Measurements from ENCODE around the gene SQSTM1. TPM values are rescaled to one million over a fixed set of nuclear protein-coding genes. Genes with fewer than 3 reads are reported as not detected.
"Not testable (repeated sequence)": the region's sequence is repeated elsewhere in the genome, so short reads cannot be mapped to it uniquely, and the experiment has no call there.

The SQSTM1 gene
- total and polyA plus RNA-seq, 4 donors, result 152 to 404 (median 345) TPM

DNA sequence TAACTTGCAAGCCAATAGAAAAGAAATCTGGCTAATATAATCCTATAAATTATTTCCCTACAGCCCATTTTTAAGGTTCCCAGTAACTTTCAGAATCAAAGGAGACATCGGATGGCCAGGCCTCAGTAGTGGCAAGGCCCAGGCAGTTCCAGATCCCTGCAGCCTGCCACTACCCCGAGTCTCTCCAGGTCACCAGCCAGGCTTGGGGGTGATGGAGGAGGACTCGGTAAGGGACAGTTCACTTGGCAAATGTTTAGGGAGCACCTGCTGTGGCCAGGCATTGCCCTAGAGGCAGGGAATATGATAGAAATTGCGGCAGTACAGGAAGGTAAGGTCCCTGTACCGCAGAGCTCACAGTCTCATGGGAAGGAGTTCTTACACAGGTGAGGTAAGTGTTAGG lies 42.1 kb upstream of the SQSTM1 start:
- H3K4me1 ChIP-seq (ENCODE audit: control insufficient read depth in 1 of 2, insufficient read depth in 2 of 2, low read length in 2 of 2), result no peaks in the 10 kb centered on the region
- H3K9me3 ChIP-seq (ENCODE audit: control insufficient read depth, low read length), result no peaks in the 10 kb centered on the region
- H3K36me3 ChIP-seq (ENCODE audit: control insufficient read depth in 1 of 2, insufficient read depth in 2 of 2, low read length in 1 of 2), result peaks cover 0 to 7% of the 10 kb centered on the region in 2 donors
- ATAC-seq (ENCODE audit: low FRiP score) (no peak), DNase-seq (no peak)
- H3K27me3 ChIP-seq (ENCODE audit: control insufficient read depth in 1 of 2, insufficient read depth in 2 of 2, low read length in 1 of 2), result no peaks in the 10 kb centered on the region
- no peak overlapping the region for H3K27ac ChIP-seq (ENCODE audit: low read depth in 1 of 2, low read length in 2 of 2)
- intact Hi-C loops (cut with DNase I), result no loop called here
- H3K4me3 ChIP-seq (ENCODE audit: low read length in 2 of 2), result no peak overlapping the region
- 91 to 96% methylated on average over 5 of the region's 5 CpGs for WGBS, 2 donors

DNA sequence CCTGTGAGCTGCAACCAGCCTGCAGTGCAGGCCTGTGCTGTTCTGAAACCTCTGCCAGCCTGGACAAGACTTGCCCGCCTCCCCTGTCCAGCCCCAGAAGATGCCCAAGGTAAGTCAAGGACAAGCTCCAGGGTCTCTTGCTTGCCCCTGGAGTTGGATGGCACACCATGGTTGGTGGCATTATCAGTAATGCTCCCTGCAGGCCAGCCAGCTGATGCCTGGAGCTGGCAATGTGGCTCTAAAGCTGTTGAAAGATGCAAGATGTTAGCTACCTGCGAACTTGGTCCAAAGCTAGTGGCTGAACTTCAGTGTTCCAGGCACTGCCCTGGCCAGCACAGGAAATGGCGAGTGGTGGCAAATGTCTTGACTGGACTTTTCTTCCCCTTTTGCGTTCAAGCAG lies 40.9 kb upstream of the SQSTM1 start:
- H3K4me3 ChIP-seq (ENCODE audit: low read length in 2 of 2), result no peak overlapping the region
- H3K9me3 ChIP-seq (ENCODE audit: control insufficient read depth, low read length), result no peaks in the 10 kb centered on the region
- no peak for ATAC-seq (ENCODE audit: low FRiP score)
- H3K4me1 ChIP-seq (ENCODE audit: control insufficient read depth in 1 of 2, insufficient read depth in 2 of 2, low read length in 2 of 2), result no peaks in the 10 kb centered on the region
- H3K27ac ChIP-seq (ENCODE audit: low read depth in 1 of 2, low read length in 2 of 2), result no peak overlapping the region
- 92 to 95% methylated on average over 4 of the region's 4 CpGs for WGBS, 2 donors
- H3K36me3 ChIP-seq (ENCODE audit: control insufficient read depth in 1 of 2, insufficient read depth in 2 of 2, low read length in 1 of 2), result peaks cover 0 to 4% of the 10 kb centered on the region in 2 donors
- H3K27me3 ChIP-seq (ENCODE audit: control insufficient read depth in 1 of 2, insufficient read depth in 2 of 2, low read length in 1 of 2), result no peaks in the 10 kb centered on the region
- intact Hi-C loops (cut with DNase I), result no loop called here
- no peak for DNase-seq

DNA sequence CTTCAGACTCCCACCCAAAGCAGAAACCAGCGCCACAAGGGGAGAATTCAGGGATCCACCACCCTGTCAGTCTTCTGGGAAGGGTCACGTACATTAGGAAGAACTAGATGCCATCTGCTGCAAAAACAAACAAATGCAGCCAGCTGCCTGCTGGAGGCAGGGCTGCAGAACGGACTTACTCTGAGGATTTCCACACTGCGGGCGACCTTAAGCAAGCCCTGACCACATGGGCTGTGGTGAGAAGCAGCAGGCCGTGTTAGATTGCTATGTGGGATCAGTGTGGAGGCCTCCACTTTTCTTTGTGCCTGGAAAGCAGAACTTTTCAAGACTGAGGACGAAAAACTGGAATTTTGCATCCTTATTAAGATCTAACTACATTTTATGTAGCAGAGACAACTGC lies 40.3 kb upstream of the SQSTM1 start:
- Histone ChIP-seq H3K4me1 (ENCODE audit: control insufficient read depth in 1 of 2, insufficient read depth in 2 of 2, low read length in 2 of 2) (no peaks in the 10 kb centered on the region), H3K27me3 (ENCODE audit: control insufficient read depth in 1 of 2, insufficient read depth in 2 of 2, low read length in 1 of 2) (no peaks in the 10 kb centered on the region), H3K4me3 (ENCODE audit: low read length in 2 of 2) (no peak overlapping the region), H3K9me3 (ENCODE audit: control insufficient read depth, low read length) (no peaks in the 10 kb centered on the region), H3K36me3 (ENCODE audit: control insufficient read depth in 1 of 2, insufficient read depth in 2 of 2, low read length in 1 of 2) (peaks cover 0 to 4% of the 10 kb centered on the region in 2 donors), H3K27ac (ENCODE audit: low read depth in 1 of 2, low read length in 2 of 2) (no peak overlapping the region)
- no peak for ATAC-seq (ENCODE audit: low FRiP score)
- peak in 1 of 2 donors; percentile 55 for DNase-seq
- 85 to 87% methylated on average over 7 of the region's 7 CpGs for WGBS, 2 donors
- intact Hi-C loops (cut with DNase I), result no loop called here

DNA sequence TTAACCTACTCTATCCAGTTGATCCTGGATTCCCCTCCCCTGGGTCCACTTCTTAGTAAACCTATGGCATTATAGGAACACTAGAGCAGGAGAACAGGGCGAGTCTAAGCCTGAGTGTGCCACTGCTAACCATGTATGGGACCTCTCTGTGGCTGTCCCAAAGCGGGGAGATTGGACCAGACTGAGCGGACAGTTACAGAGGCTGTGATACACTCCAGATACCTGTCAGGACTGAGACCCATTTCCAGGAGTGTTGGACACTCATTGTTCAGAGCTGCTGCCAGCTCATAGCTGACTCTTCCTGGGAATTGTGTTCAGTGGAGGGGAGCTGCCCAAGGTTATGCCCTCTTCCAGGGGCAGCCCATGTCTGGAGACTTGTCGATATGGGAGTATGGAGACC lies 38.9 kb upstream of the SQSTM1 start:
- Histone ChIP-seq H3K4me3 (ENCODE audit: low read length in 2 of 2) (no peak overlapping the region), H3K36me3 (ENCODE audit: control insufficient read depth in 1 of 2, insufficient read depth in 2 of 2, low read length in 1 of 2) (no peaks in the 10 kb centered on the region), H3K27me3 (ENCODE audit: control insufficient read depth in 1 of 2, insufficient read depth in 2 of 2, low read length in 1 of 2) (no peaks in the 10 kb centered on the region), H3K27ac (ENCODE audit: low read depth in 1 of 2, low read length in 2 of 2) (no peak overlapping the region), H3K9me3 (ENCODE audit: control insufficient read depth, low read length) (no peaks in the 10 kb centered on the region), H3K4me1 (ENCODE audit: control insufficient read depth in 1 of 2, insufficient read depth in 2 of 2, low read length in 2 of 2) (no peaks in the 10 kb centered on the region)
- no peak for ATAC-seq (ENCODE audit: low FRiP score)
- intact Hi-C loops (cut with DNase I), result no loop called here
- DNase-seq, result no peak
- WGBS, 2 donors, result 91 to 99% methylated on average over 4 of the region's 4 CpGs

DNA sequence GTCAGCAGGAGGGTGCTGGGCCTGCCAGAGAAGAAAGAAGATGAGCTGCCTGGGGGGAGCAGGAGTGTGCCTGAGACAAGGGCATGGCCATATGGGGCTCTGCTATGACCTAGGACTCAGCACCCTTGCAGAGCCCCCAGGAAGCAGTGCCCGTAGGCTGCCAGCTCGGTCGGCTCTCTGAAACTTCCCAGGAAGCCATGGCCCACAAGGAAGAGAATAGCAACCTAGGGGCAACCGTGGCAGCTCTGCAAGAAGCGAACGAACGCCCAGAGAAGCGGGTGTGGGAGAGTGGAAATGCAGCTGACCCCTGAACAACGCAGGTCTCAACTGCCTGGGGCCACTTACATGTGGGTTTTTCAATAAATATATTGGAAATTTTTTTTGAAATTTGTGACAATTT lies 37.6 kb upstream of the SQSTM1 start:
- 92 to 93% methylated on average over 9 of the region's 9 CpGs for WGBS, 2 donors
- H3K36me3 ChIP-seq (ENCODE audit: control insufficient read depth in 1 of 2, insufficient read depth in 2 of 2, low read length in 1 of 2), result no peaks in the 10 kb centered on the region
- intact Hi-C loops (cut with DNase I), result no loop called here

DNA sequence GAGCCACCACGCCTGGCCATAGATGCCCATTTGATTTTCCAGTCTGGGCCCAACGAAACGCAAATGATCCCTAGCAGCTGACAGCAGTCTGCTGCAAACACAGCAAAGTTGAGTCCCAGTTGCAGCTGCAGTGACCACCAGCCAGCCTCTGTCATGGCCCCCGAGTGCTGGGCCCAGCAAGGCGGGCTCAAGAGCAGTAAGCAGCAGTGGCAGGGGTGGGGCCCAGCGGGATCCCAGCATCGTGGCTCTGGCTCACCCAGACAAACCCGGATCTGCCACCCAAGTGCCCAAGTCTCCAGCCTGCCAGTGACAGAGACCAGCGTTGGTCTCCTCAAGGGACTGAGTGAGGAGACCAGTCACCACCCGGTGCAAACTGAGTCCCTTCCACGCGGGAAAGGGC lies 33.8 kb upstream of the SQSTM1 start:
- no peak for DNase-seq
- no peaks in the 10 kb centered on the region for H3K9me3 ChIP-seq (ENCODE audit: control insufficient read depth, low read length)
- no peak overlapping the region for H3K4me3 ChIP-seq (ENCODE audit: low read length in 2 of 2)
- no peaks in the 10 kb centered on the region for H3K36me3 ChIP-seq (ENCODE audit: control insufficient read depth in 1 of 2, insufficient read depth in 2 of 2, low read length in 1 of 2)
- no peak for ATAC-seq (ENCODE audit: low FRiP score)
- 74 to 79% methylated on average over 12 of the region's 12 CpGs for WGBS, 2 donors
- no peaks in the 10 kb centered on the region for H3K27me3 ChIP-seq (ENCODE audit: control insufficient read depth in 1 of 2, insufficient read depth in 2 of 2, low read length in 1 of 2)
- intact Hi-C loops (cut with DNase I), result no loop called here
- H3K27ac ChIP-seq (ENCODE audit: low read depth in 1 of 2, low read length in 2 of 2), result no peak overlapping the region
- no peaks in the 10 kb centered on the region for H3K4me1 ChIP-seq (ENCODE audit: control insufficient read depth in 1 of 2, insufficient read depth in 2 of 2, low read length in 2 of 2)

More for the DNA sequence above, 37.6 kb upstream of the SQSTM1 start:
- no peaks in the 10 kb centered on the region for H3K4me1 ChIP-seq (ENCODE audit: control insufficient read depth in 1 of 2, insufficient read depth in 2 of 2, low read length in 2 of 2)
- no peaks in the 10 kb centered on the region for H3K9me3 ChIP-seq (ENCODE audit: control insufficient read depth, low read length)
- H3K4me3 ChIP-seq (ENCODE audit: low read length in 2 of 2), result no peak overlapping the region
- H3K27me3 ChIP-seq (ENCODE audit: control insufficient read depth in 1 of 2, insufficient read depth in 2 of 2, low read length in 1 of 2), result no peaks in the 10 kb centered on the region
- ATAC-seq (ENCODE audit: low FRiP score), result no peak
- no peak overlapping the region for H3K27ac ChIP-seq (ENCODE audit: low read depth in 1 of 2, low read length in 2 of 2)
- no peak for DNase-seq

DNA sequence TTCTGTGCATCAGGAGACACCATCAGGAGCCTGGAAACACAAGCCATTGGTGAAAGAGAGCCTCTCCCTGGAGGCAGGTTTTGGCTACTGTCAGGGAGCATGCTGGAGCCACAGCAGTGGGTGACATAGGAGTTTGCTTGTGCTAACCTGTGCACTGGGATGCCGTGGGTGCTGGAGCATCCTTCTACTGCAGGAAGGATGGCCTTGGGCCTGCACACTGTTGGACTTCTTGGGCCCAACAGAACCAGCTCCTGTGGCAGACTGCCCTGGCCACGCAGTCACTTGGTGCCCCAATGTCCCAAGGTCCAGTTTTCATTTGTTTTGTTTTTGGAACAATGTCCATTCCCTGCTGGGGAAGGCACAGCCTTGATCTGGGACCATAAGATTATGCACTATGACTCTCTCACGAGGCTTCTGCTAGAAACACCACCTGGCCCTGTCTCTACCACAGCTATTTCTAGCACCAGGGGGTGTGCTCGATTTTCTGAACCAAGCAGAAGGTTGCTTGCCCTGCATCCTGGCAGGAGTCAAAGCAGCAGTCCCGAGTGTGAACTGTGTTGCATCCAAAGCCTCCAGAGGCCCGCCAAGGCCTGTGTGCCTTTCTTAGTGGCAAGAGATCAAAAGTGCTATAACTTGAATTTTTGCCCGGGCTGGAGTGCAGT lies 32.4 kb upstream of the SQSTM1 start:
- Histone ChIP-seq H3K4me1 (ENCODE audit: control insufficient read depth in 1 of 2, insufficient read depth in 2 of 2, low read length in 2 of 2) (no peaks in the 10 kb centered on the region), H3K9me3 (ENCODE audit: control insufficient read depth, low read length) (no peaks in the 10 kb centered on the region), H3K4me3 (ENCODE audit: low read length in 2 of 2) (no peak overlapping the region), H3K27ac (ENCODE audit: low read depth in 1 of 2, low read length in 2 of 2) (no peak overlapping the region), H3K27me3 (ENCODE audit: control insufficient read depth in 1 of 2, insufficient read depth in 2 of 2, low read length in 1 of 2) (no peaks in the 10 kb centered on the region), H3K36me3 (ENCODE audit: control insufficient read depth in 1 of 2, insufficient read depth in 2 of 2, low read length in 1 of 2) (no peaks in the 10 kb centered on the region)
- DNase-seq (no peak), ATAC-seq (ENCODE audit: low FRiP score) (no peak)
- intact Hi-C loops (cut with DNase I), result no loop called here
- 62 to 66% methylated on average over 7 of the region's 7 CpGs for WGBS, 2 donors

DNA sequence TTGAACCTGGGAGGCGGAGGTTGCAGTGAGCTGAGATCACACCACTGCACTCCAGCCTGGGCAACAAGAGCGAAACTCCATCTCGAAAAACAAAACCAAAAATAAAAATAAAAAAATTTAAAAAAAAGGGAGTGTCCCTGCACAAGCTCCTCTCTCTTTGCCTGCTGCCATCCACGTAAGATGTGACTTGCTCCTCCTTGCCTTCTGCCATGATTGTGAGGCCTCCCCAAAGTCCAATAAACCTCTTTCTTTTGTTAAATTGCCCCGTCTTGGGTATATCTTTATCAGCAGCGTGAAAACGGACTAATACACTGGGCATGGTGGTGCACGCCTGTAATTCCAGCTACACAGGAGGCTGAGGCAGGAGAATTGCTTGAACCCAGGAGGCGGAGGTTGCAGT lies 31.4 kb upstream of the SQSTM1 start:
- WGBS, 2 donors, result 96 to 97% methylated on average over 8 to 9 of the region's 9 CpGs
- H3K9me3 ChIP-seq (ENCODE audit: control insufficient read depth, low read length), result not testable (repeated sequence)

DNA sequence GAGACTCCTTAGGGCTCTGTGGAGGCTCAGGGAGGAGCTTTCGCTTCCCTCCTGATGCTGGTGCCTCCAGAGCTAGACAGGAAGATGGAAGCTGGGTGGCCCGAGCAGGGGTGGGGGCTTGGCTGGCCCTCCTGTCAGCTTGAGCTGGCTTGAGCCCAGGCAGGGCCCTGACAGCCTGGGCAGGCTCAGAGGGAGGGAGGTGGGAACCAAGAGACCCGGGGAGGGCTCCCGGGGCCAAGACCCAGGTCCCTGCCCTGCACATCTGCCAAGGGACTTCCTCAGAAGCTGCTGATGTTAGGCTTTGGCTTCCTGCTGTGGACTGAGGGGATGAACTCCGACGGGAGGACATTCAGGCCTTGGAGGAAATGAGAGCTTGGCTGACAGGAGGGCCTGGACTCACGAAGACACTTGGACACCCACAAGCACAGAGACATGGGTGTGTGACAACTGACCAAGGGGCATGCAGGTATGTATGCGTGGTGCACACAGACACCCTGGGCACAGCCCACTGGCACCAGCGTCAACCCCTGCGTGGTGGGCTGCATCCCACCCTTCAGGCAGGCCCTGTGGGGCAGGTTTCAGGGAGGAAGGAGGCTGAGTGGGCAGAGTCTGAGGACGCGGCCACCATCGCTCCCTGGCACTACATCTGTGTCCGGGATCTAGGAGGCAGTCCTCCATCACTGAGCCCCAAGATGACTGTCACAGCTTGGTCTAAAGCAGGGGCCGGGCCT lies 28.7 kb upstream of the SQSTM1 start:
- no peak for ATAC-seq (ENCODE audit: low FRiP score)
- intact Hi-C loops (cut with DNase I), result loop anchor here in 1 of 2 donors (10.0 kb wide), 2 partner anchors 67 to 117 kb away; no protein-coding TSS in a partner anchor
- Histone ChIP-seq H3K4me3 (ENCODE audit: low read length in 2 of 2) (no peak overlapping the region), H3K9me3 (ENCODE audit: control insufficient read depth, low read length) (no peaks in the 10 kb centered on the region), H3K4me1 (ENCODE audit: control insufficient read depth in 1 of 2, insufficient read depth in 2 of 2, low read length in 2 of 2) (no peaks in the 10 kb centered on the region), H3K27me3 (ENCODE audit: control insufficient read depth in 1 of 2, insufficient read depth in 2 of 2, low read length in 1 of 2) (no peaks in the 10 kb centered on the region), H3K27ac (ENCODE audit: low read depth in 1 of 2, low read length in 2 of 2) (no peak overlapping the region), H3K36me3 (ENCODE audit: control insufficient read depth in 1 of 2, insufficient read depth in 2 of 2, low read length in 1 of 2) (no peaks in the 10 kb centered on the region)
- 69 to 71% methylated on average over 15 of the region's 15 CpGs for WGBS, 2 donors
- DNase-seq, result peak in 1 of 2 donors; percentile 65

More for the DNA sequence above, 31.4 kb upstream of the SQSTM1 start:
- H3K27ac ChIP-seq (ENCODE audit: low read depth in 1 of 2, low read length in 2 of 2); H3K4me1 ChIP-seq (ENCODE audit: control insufficient read depth in 1 of 2, insufficient read depth in 2 of 2, low read length in 2 of 2); H3K4me3 ChIP-seq (ENCODE audit: low read length in 2 of 2); DNase-seq; H3K27me3 ChIP-seq (ENCODE audit: control insufficient read depth in 1 of 2, insufficient read depth in 2 of 2, low read length in 1 of 2); H3K36me3 ChIP-seq (ENCODE audit: control insufficient read depth in 1 of 2, insufficient read depth in 2 of 2, low read length in 1 of 2); ATAC-seq (ENCODE audit: low FRiP score); intact Hi-C loops (cut with DNase I): not testable (repeated sequence)

Measured in aorta (tissue), 5 donors.